Muscle of arm (tissue), 14 donors: ENCODE data around the gene CPLX1. TPM values are rescaled to one million over a fixed set of nuclear protein-coding genes. Genes with fewer than 3 reads are reported as not detected.

Experiments
- DNase-seq: peaks from one replicate; pipeline ENCODE4 v3.0.0-alpha.2; 2013
- long read RNA-seq, 11 donors: transcript quantifications; one replicate each; lab custom pipeline, GENCODE V29; 2026
- polyA plus RNA-seq, 12 donors: library from polyadenylated mRNA; unstranded; fragments of 120-200 nt; gene quantifications; one replicate each; pipeline ENCODE4 v1.2.1, GENCODE V29; 2013; ENCODE audit not compliant: insufficient read length in 12 of 12

The CPLX1 gene
- polyA plus RNA-seq: 1 to 10 TPM in 1 of 12 donors, under 1 TPM in 9, not detected in 2; 0.12 to 1.7 (median 0.33) TPM
- long read RNA-seq, donor 1, partial matches to known transcripts: 0 of 2 reads
- long read RNA-seq, donor 1, other reads (novel, unspliced or antisense): 0 of 2 reads
- long read RNA-seq, donor 2: 0 reads
- long read RNA-seq, donor 3: 0 reads
- long read RNA-seq, donor 4: 0 reads
- long read RNA-seq, donor 5: 0 reads
- long read RNA-seq, donor 6: 0 reads
- long read RNA-seq, donor 7: 0 reads
- long read RNA-seq, donor 8: 0 reads
- long read RNA-seq, donor 9: 0 reads
- long read RNA-seq, donor 10: 0 reads
- long read RNA-seq, donor 11: 0 reads

- no peak for DNase-seq
These were observed at the start of gene CPLX1 for GRCh38 chr4:825971-826330. Gene CPLX1 (minus strand): TSS chr4:826129. CDS start chr4:824522, 1,607 bp downstream.

GRCh38 chr4:874971-875817 is 49.3 kb upstream of the CPLX1 start:
- no peak for DNase-seq

- no peak for DNase-seq
These were observed 48.1 kb upstream of the CPLX1 start for GRCh38 chr4:874056-874455.

DNA sequence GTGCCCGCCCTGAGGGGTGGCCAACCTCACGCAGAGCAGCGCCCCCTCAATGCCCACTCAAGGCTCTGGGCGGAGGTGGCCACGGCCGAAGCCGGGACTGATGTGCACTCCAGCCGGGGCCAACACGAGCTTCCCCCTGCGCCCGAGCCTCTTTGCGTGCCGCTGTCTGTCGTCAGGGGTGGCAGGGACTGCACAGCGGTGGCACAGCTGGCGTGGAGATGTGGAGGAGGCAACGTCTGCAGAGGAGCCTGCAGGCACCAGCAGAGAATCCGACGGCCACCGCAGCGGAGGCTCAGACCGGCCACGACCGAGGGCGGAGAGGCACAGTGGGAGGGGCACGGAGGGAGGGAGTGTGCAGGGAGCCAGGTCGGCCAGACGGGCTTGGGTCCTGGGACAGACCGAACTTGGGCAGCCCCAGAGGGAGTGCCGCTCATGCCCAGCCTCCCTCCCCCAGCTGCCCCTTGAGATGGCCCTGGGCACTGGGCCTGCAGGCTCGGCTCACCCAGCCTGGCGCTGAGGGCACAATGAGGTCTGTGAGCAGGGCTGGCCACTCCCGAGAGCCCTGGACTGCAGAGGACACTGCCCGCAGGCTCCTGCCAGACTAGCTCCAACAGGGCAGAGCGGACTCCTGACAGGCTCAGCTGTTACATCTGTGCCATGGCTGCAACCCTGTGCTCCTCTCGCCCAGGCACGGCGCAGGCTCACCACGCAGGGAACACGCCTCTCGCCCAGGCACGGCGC is 46.5 kb upstream of the CPLX1 start:
- no peak for DNase-seq

- DNase-seq: no peak
These were observed 45.6 kb upstream of the CPLX1 start for GRCh38 chr4:871484-871883.

GRCh38 chr4:870951-871350 is 45.0 kb upstream of the CPLX1 start:
- no peak for DNase-seq

DNA sequence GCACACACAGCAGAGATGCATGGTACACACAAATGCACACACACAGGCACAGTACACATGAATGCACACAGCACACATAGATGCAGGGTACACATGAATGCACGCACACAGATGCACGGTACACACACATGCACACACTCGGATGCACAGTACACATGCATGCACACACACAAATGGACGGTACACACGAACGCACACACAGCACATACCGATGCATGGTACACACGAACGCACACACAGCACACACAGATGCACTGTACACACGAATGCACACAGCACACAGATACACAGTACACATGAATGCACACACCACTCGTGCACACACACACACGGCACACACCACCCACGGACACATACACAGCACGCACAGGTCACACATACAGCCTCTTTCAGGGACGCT is 43.8 kb upstream of the CPLX1 start:
- no peak for DNase-seq

DNA sequence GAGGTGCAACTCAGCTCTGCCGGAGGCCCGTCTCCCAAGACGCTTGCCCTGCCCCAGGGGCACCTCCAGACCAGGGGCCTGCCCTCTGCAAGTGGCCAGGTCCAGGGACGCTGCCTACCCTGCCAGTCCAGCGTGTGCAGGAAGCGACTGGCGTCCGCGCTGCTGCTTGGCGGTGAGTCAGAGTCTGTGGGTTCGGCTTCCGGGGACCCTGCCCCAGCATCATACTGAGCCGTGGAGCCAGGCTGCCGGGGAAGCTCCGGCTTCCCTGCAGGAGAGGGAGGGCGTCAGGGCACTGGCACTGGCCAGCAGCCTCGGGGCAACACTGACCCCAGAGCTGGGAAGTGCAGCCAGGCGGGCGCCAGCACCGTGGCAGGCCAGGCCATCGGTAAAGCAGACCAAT is 42.5 kb upstream of the CPLX1 start:
- DNase-seq: no peak

DNA sequence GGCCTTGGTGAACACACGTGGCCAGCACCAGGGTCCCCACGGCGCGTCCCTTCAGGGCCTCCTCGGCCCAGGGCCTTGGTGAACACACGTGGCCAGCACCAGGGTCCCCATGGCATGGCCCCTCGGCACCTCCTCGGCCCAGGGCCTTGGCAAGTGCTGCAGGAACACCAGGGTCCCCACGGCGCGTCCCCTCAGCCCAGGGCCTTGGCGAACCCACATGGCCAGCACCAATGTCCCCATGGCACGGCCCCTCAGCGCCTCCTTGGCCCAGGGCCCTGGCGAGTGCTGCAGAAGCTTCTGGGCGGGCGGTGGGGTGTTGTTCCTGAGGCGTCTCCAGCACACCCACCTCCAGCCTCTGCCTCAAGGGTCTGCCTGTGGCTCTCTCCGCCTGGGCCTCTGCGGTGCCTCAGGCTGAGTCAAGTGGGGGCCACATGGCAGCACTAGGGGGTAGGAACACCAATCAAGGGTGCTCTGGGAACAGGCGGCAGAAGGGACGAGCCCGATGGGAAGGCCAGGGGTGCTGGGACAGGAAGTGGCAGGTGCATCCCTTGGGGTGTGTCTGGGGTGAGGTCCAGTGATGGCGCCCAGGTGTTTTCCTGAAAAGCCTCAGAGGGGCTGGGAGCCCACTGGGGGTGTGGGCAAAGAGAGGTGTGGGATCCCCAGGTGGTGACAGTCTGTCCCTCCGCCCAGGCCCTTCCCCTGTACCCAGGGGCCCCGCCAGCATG is 41.8 kb upstream of the CPLX1 start:
- DNase-seq: no peak

- no peak for DNase-seq
These were observed 40.9 kb upstream of the CPLX1 start for GRCh38 chr4:866761-867390.

DNA sequence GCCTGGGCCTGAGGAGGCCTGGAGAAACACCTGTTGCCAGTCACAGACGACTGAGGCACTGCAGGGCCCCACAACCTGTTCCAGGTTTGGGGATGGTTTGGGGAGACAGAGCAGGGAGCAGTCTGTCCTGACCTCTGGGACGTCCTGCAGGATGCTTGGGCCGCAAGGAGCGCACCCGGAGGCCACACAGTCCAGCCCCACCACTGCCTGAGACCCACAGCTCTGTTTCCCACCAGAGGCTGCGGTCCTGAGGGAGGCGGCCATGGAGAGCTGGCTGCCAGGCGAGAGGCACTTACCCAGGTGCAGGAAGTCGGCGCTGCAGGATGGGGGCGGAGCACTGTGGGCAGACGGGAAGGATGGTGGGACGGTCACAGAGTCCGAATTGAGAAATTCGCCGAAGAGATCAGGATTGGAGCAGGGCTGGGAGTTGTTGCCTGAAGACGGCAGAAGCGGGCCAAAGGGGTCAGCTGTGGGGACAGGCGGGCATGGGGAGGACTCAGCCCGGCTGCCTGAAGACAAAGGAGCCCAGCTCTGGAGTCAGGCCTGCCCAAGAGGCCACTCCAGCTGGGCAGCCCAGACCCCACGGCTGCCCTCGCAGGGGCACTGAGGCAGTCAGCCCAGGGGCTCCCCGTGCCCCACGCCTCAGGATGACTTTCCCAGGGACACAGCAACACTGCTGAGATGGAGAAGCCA is 40.3 kb upstream of the CPLX1 start:
- DNase-seq: no peak

DNA sequence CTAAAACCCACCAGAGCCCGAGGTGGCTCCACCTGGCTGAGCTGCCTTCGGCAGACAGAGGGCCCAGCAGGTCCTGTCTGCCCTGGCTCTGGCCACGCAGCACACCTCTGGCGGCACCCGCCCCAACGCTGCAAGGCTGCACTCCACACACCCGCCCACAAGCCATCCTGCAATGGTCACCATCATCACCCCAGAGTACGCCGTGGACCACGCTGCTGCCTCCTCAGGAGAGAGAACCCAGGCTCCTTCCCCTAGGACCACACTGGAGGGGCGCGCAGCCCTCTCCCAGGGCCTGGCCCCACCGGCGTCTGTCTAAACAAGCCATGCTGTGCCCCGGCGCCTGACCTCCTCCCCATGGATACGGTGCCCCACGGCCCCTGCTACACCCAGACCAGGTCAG is 39.6 kb upstream of the CPLX1 start:
- no peak for DNase-seq

DNA sequence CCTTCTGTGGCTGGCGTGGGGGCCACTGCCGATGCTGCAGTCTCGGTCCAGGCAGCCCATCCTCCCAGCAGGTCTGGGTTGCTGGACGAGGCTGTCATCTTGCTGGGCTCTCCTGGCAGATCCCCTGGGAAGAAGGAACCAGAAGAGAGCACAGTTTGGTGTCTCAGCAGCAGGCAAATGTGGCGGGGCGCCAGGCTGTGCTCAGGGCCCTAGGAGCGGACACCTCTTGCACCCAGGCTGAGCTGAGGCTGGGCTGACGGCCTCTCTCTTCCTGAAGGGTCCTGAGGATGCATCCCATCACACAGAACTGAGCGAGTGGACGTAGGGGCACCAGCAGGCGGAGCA is 39.2 kb upstream of the CPLX1 start:
- no peak for DNase-seq

DNA sequence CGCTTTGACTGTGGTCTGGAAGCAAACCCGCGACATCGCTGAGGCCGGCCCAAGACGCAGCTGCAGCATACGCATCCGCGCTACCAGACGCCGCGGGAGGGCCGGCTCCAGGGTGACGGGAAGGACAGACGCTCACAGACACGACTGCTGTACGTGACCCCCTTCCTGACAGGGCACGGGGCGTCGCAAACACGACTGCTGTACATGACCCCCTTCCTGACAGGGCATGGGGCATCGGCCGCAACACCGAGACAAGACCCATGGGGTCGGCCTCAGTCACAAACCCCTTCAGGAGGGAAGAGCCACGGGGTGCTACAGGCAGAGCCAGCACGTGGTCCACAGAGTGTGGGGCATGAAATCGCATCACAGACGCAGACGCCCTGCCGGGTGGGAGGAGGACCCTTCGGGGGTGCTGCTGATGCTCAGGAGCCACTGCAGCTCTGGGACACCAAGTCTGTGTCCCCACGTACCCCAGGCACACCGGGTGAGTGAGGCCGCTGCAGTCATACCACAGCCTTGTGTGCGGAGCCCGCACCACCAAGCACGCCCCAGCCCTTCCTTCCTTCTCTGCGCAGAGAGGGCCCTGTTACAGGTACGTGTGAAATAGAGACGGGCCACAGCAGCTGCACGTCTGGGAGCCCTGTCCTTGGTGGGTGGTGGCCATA is 38.7 kb upstream of the CPLX1 start:
- no peak for DNase-seq

DNA sequence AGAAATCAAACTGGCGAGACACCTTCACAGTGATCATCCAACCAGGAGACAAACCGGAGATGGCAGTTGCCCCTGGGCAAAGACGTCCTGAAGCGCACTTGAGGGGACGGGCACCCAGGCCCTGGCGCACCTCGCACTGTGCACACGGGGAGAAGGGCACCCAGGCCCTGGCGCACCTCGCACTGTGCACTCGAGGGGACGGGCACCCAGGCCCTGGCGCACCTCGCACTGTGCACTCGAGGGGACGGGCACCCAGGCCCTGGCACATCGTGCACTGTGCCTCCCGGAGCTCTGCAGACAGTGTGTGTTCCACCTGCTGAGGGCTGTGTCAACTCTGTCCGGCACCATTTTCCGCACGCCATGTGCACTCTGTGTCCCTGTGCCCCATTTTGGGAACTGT is 34.6 kb upstream of the CPLX1 start:
- DNase-seq: no peak

DNA sequence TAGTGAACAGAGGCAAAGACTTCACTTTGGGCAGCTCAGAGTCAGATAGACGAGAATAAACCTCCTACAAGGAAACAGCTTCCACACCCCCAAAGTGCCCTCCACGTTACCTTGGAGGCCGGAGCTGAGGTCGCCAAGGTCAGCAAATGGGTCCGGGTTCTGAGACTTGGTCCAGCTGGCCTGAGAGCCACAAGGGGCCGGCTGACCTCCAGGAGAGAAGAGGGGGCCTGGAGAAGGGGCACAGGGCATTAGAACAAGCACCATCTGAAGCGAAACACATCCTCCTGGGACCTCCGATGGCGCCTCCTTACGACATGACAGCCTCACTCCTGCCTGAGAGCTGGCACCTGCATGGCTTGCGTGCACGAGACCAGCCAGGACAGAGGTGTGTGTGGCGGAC is 33.6 kb upstream of the CPLX1 start:
- no peak for DNase-seq

DNA sequence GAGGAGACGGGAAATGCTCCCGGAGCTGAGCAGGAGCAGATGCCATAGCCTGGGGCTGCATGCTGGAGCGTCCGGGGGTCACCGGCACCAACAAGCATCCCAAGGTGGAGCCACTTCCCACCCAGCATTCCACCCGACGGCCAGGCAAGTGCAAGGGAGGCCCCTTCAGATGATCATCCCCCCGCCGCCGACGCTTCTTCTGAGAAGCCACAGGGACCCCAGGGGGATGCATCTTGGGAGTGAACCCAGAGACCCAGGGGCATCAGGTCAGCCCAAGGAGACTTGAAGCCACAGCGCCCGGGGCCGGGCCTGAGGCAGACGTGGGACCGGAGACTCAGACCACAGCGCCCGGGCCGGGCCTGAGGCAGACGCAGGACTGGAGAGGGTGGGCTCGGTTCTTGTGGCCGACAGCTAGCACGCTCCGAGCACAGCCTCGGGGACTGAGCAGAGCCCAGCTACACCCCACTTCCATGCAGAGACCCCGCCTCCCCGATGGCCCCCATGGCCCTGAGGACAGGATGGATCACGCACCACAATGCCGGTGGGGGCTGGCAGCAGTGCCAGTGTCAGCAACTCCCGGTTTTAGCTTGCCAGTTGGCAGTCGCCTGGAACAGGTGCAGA is 33.0 kb upstream of the CPLX1 start:
- no peak for DNase-seq

- DNase-seq: no peak
These were observed 32.1 kb upstream of the CPLX1 start for GRCh38 chr4:858041-858481.

DNA sequence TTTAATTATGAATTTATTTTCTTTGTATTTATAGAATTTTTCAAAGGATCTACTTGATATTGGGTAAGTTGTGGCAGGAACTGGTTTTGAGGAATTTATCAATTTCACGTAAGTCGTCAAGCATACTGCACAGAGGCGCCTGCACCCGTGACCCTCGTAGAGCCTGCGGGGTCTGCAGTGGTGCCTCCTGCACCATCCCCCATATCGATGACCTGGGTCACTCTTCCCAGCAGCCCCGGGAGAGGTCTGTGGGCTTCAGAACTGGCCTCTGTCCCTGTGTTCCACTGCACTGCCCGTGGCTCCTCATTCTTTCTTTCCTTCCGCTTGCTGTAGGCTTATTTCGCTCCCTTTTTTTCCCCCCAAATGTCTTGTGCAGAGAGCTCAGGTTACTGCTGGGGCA is 31.5 kb upstream of the CPLX1 start:
- no peak for DNase-seq
